Neural cell (in vitro differentiated cells): ENCODE data around the gene MARVELD2. TPM values are rescaled to one million over a fixed set of nuclear protein-coding genes. Genes with fewer than 3 reads are reported as not detected.
"Not testable (repeated sequence)": the region's sequence is repeated elsewhere in the genome, so short reads cannot be mapped to it uniquely, and the experiment has no call there.

Source experiments
- H2AFZ ChIP-seq: fragments of 200-600, 300-800 bp; sonication (generic), shearing (Covaris generic); 2 replicates; pipeline ENCODE4 v1.6.0; 2014; ENCODE audit warnings: low read depth, mild to moderate bottlenecking, antibody characterized with exemption, low read length, moderate library complexity
- H3F3A ChIP-seq: fragments of 200-600 bp; shearing (Covaris generic); 2 replicates; pipeline ENCODE4 v1.6.1; 2016; ENCODE audit warnings: mild to moderate bottlenecking, moderate library complexity, mixed read lengths, antibody characterized with exemption, low read length; ENCODE audit not compliant: insufficient read depth, poor library complexity, severe bottlenecking
- H3K27ac ChIP-seq: fragments of 200-600, 300-800 bp; sonication (generic), shearing (Covaris generic); 2 replicates; pipeline ENCODE4 v1.5.1; 2014; ENCODE audit warnings: mild to moderate bottlenecking, low read length, moderate library complexity
- H3K27me3 ChIP-seq: fragments of 300-800, 200-600 bp; sonication (generic), shearing (Covaris generic); 2 replicates; pipeline ENCODE4 v1.6.0; 2014; ENCODE audit warnings: mild to moderate bottlenecking, low read depth, low read length, moderate library complexity; ENCODE audit not compliant: insufficient read depth
- H3K36me3 ChIP-seq: fragments of 300-800, 200-600 bp; sonication (generic), shearing (Covaris generic); 2 replicates; pipeline ENCODE4 v1.5.1; 2014; ENCODE audit warnings: mild to moderate bottlenecking, antibody characterized with exemption, low read length, moderate library complexity; ENCODE audit not compliant: insufficient read depth
- H3K4me2 ChIP-seq: fragments of 300-800, 200-600 bp; sonication (generic), shearing (Covaris generic); 2 replicates; pipeline ENCODE4 v1.6.0; 2014; ENCODE audit warnings: mild to moderate bottlenecking, low read length
- H3K4me3 ChIP-seq: fragments of 300-800, 200-600 bp; sonication (generic), shearing (Covaris generic); 2 replicates; pipeline ENCODE4 v1.5.1; 2014; ENCODE audit warnings: mild to moderate bottlenecking, low read length, moderate library complexity
- H3K79me2 ChIP-seq: fragments of 200-600 bp; shearing (Covaris generic); replicated peaks from 2 replicates; pipeline ENCODE4 v1.6.0; 2014; ENCODE audit warnings: mild to moderate bottlenecking, low read length, moderate library complexity; ENCODE audit not compliant: insufficient read depth
- H3K9ac ChIP-seq: fragments of 300-800, 200-600 bp; sonication (generic), shearing (Covaris generic); 2 replicates; pipeline ENCODE4 v1.6.1; 2016; ENCODE audit warnings: mild to moderate bottlenecking, low read length, mixed read lengths
- H3K9me2 ChIP-seq: fragments of 200-600 bp; shearing (Covaris generic); 2 replicates; pipeline ENCODE4 v1.6.1; 2016; ENCODE audit warnings: mild to moderate bottlenecking, low read length, mixed read lengths; ENCODE audit not compliant: insufficient read depth
- H3K9me3 ChIP-seq: fragments of 200-600, 300-800 bp; sonication (generic), shearing (Covaris generic); 2 replicates; pipeline ENCODE4 v1.6.1; 2016; ENCODE audit warnings: mild to moderate bottlenecking, mixed run types, low read length, moderate library complexity, mixed read lengths
- H4K20me1 ChIP-seq: fragments of 200-600 bp; shearing (Covaris generic); 2 replicates; pipeline ENCODE4 v1.6.1; 2016; ENCODE audit warnings: mild to moderate bottlenecking, mixed run types; ENCODE audit not compliant: insufficient read depth
- CTCF ChIP-seq: fragments of 450-650 bp; IDR thresholded peaks from 2 replicates; pipeline ENCODE4 v1.5.1; 2014; ENCODE audit warnings: antibody characterized with exemption, mild to moderate bottlenecking, moderate library complexity; ENCODE audit not compliant: poor library complexity, severe bottlenecking
- EP300 ChIP-seq: fragments of 450-650 bp; conservative IDR thresholded peaks from 2 replicates; pipeline ENCODE4 v1.6.1; 2014; ENCODE audit warnings: antibody characterized with exemption, mild to moderate bottlenecking, moderate library complexity; ENCODE audit not compliant: poor library complexity, severe bottlenecking
- EZH2 ChIP-seq: fragments of 200-600, 300-800 bp; shearing (Covaris generic), sonication (generic); IDR thresholded peaks from 2 replicates; pipeline ENCODE4 v1.6.1; 2014; ENCODE audit warnings: antibody characterized with exemption, low read length, borderline replicate concordance, mild to moderate bottlenecking; ENCODE audit not compliant: insufficient read depth, poor library complexity, severe bottlenecking
- MXI1 ChIP-seq: fragments of 450-650 bp; conservative IDR thresholded peaks from 2 replicates; pipeline ENCODE4 v1.6.1; 2014; ENCODE audit warnings: antibody characterized with exemption, mild to moderate bottlenecking; ENCODE audit not compliant: poor library complexity, severe bottlenecking
- POLR2AphosphoS5 ChIP-seq: IDR thresholded peaks from 2 replicates; pipeline ENCODE4 v1.6.1; 2012
- RAD21 ChIP-seq: fragments of 450-650 bp; conservative IDR thresholded peaks from 2 replicates; pipeline ENCODE4 v1.6.1; 2014; ENCODE audit warnings: antibody characterized with exemption, mild to moderate bottlenecking, moderate library complexity
- REST ChIP-seq: IDR thresholded peaks from 2 replicates; pipeline ENCODE4 v1.6.1; 2012; ENCODE audit warnings: borderline replicate concordance
- SMC3 ChIP-seq: fragments of 450-650 bp; conservative IDR thresholded peaks from 2 replicates; pipeline ENCODE4 v1.6.1; 2014; ENCODE audit warnings: antibody characterized with exemption, mild to moderate bottlenecking, moderate library complexity; ENCODE audit not compliant: poor library complexity
- TAF1 ChIP-seq: IDR thresholded peaks from 2 replicates; pipeline ENCODE4 v1.6.1; 2012; ENCODE audit warnings: low read depth
- polyA plus RNA-seq: library from polyadenylated mRNA; depleted of rRNA; stranded (reverse); fragments of >200 nt; gene quantifications from 2 replicates; pipeline ENCODE4 v1.2.3, GENCODE V29; 2014

Gene MARVELD2
- polyA plus RNA-seq, 1 donor from 2014 or later: not detected

DNA sequence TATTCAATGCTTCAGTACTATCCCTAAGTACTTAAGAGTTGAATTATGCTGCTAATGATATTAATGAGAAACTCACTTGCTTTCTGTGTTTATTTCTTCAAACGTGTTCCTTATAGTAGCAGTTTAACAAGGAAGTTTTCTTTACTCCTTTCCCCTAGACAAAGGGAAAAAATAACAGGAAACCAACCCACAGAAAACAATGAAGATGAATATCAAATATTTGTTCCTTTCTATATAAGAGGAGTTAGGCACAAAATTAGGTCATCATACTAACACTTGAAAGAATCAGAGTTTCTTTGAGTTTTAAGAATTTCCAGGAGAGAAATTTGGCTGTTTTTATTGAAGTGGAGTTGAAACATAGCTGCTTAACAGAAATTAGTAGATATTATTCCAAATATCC lies 62.3 kb downstream of the MARVELD2 start:
- no peak for TF ChIP-seq RAD21
- no peak for TF ChIP-seq EP300
- TF ChIP-seq MXI1: no peak
- TF ChIP-seq EZH2: no peak
- no peak for TF ChIP-seq POLR2AphosphoS5
- no peak for TF ChIP-seq REST
- no peak for TF ChIP-seq CTCF
- no peak for TF ChIP-seq TAF1
- no peak for TF ChIP-seq SMC3
- Histone ChIP-seq H3K27ac (no peak overlapping the region), H2AFZ (no peak overlapping the region)

DNA sequence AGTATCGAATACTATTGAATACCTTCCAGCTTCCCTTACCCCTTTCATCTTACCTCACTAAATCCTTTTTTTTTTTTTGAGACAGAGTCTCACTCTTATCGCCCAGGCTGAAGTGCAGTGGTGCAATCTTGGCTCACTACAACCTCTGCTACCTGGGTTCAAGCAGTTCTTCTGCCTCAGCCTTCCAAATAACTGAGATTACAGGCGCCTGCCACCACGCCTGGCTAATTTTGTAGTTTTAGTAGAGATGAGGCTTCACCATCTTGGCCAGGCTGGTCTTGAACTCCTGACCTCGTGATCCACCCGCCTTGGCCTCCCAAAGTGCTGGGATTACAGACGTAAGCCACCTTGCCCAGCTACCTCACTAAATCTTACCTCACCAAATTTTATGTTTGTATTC lies 63.4 kb downstream of the MARVELD2 start:
- not testable (repeated sequence) for H3K9ac ChIP-seq, H3K9me2 ChIP-seq, H4K20me1 ChIP-seq, H3K9me3 ChIP-seq, H3F3A ChIP-seq, H2AFZ ChIP-seq, H3K79me2 ChIP-seq, H3K4me2 ChIP-seq, H3K27me3 ChIP-seq, H3K4me3 ChIP-seq, H3K36me3 ChIP-seq, H3K27ac ChIP-seq

More for the DNA sequence above, 62.3 kb downstream of the MARVELD2 start:
- no peaks in the 10 kb centered on the region for H4K20me1 ChIP-seq
- no peak overlapping the region for H3K9ac ChIP-seq
- no peak overlapping the region for H3K4me2 ChIP-seq
- H3K27me3 ChIP-seq: no peaks in the 10 kb centered on the region
- no peak overlapping the region for H3K4me3 ChIP-seq
- H3K36me3 ChIP-seq: no peaks in the 10 kb centered on the region
- H3F3A ChIP-seq: no peaks in the 10 kb centered on the region
- H3K9me3 ChIP-seq: no peaks in the 10 kb centered on the region
- H3K79me2 ChIP-seq: no peaks in the 10 kb centered on the region
- H3K9me2 ChIP-seq: no peaks in the 10 kb centered on the region

DNA sequence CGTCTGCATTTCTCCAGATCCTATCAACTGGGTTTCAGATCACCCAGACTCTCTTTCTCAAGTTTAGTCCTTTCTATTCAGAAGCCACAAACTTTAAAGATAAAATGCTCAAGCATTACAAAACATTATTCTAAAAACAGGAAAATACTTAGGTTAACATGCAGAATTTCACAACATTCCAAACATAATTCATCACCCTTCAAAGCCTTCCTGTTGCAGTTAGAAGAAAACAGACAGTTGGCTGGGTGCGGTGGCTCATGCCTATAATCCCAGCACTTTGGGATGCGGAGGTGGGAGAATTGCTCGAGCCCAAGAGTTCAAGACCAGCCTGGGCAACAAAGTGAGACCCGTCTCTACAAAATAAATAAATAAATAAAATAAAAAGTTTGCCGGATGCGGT lies 70.0 kb downstream of the MARVELD2 start:
- Histone ChIP-seq H4K20me1 (no peaks in the 10 kb centered on the region), H3K4me2 (no peak overlapping the region), H3F3A (no peaks in the 10 kb centered on the region), H3K27me3 (no peaks in the 10 kb centered on the region), H3K79me2 (no peaks in the 10 kb centered on the region), H2AFZ (no peak overlapping the region), H3K9ac (no peak overlapping the region), H3K9me3 (no peaks in the 10 kb centered on the region), H3K9me2 (no peaks in the 10 kb centered on the region), H3K4me3 (no peak overlapping the region), H3K36me3 (no peaks in the 10 kb centered on the region), H3K27ac (no peak overlapping the region)
- TF ChIP-seq EZH2 (no peak), EP300 (no peak), CTCF (no peak), TAF1 (no peak), MXI1 (no peak), REST (no peak)
